Vagina (tissue), 2 donors: Measurements from ENCODE around the gene TTLL12. TPM values are rescaled to one million over a fixed set of nuclear protein-coding genes. Genes with fewer than 3 reads are reported as not detected.

Experiments
- DNase-seq, 2 donors: peaks; one replicate each; pipeline ENCODE4 v3.0.0-alpha.2; 2017; ENCODE audit errors: extremely low spot score in 2 of 2
- H3K27ac ChIP-seq: fragments of 200-600 bp; sonication (generic); one replicate; pipeline ENCODE4 v1.5.1; 2019
- H3K27me3 ChIP-seq: fragments of 200-600 bp; sonication (generic); one replicate; pipeline ENCODE4 v1.5.1; 2019
- H3K36me3 ChIP-seq, 2 donors: fragments of 200-600 bp; sonication (generic); one replicate each; pipeline ENCODE4 v1.5.1; 2017 to 2019
- H3K4me1 ChIP-seq: fragments of 200-600 bp; sonication (generic); one replicate; pipeline ENCODE4 v1.5.1; 2019
- H3K4me3 ChIP-seq, 2 donors: fragments of 200-600 bp; sonication (generic); 1 replicate in 1 of 2; 2 replicates in 1 of 2; pipeline ENCODE4 v1.5.1; 2016 to 2019
- H3K9me3 ChIP-seq: fragments of 200-600 bp; sonication (generic); one replicate; pipeline ENCODE4 v1.5.1; 2019
- CTCF ChIP-seq, 3 experiments: fragments of 450-650 bp in 2 of 3; fragments of 200-600 bp in 1 of 3; sonication (generic) in 1 of 3; IDR thresholded peaks; one replicate each; pipeline ENCODE4 v1.5.1; 2017 to 2019; ENCODE audit warnings: antibody characterized with exemption in 3 of 3, mild to moderate bottlenecking in 2 of 3, moderate library complexity in 2 of 3
- POLR2A ChIP-seq, 2 donors: fragments of 450-650 bp; IDR thresholded peaks; one replicate each; pipeline ENCODE4 v1.6.1; 2017; ENCODE audit warnings: antibody characterized with exemption in 2 of 2, mild to moderate bottlenecking in 2 of 2, moderate library complexity in 2 of 2
- POLR2AphosphoS5 ChIP-seq, 2 donors: sonication (generic); formaldehyde crosslinking; IDR thresholded peaks; one replicate each; pipeline ENCODE4 v1.9.0; 2017; ENCODE audit warnings: antibody characterized with exemption in 2 of 2, mild to moderate bottlenecking in 2 of 2, low read depth in 1 of 2; ENCODE audit not compliant: insufficient read depth in 1 of 2
- intact Hi-C: fragments of 100-400 bp; cut with DNase I; formaldehyde crosslinking; loops from one replicate; pipeline ENCODE4 v1.15.1; 2023
- total RNA-seq: library from RNA; depleted of rRNA; stranded (reverse); fragments of >200 nt; gene quantifications from one replicate; pipeline ENCODE4 v1.2.3, GENCODE V29; 2016

Gene TTLL12
- total RNA-seq, 1 donor from 2014 or later: 56.2 TPM

GRCh38 chr22:43118953-43119458, 67.9 kb downstream of the TTLL12 start:
- no peak for TF ChIP-seq POLR2AphosphoS5 (IDR thresholded peaks at IDR 0.05; ENCODE audit: insufficient read depth in 1 of 2, low read depth in 1 of 2)
- no peak for TF ChIP-seq POLR2A (IDR thresholded peaks at IDR 0.05)
- TF ChIP-seq CTCF (IDR thresholded peaks at IDR 0.05): no peak
- no peak for DNase-seq
- Histone ChIP-seq H3K27ac (no peak overlapping the region), H3K9me3 (no peaks in the 10 kb centered on the region), H3K4me1 (no peaks in the 10 kb centered on the region), H3K36me3 (no peaks in the 10 kb centered on the region), H3K27me3 (no peaks in the 10 kb centered on the region), H3K4me3 (no peak overlapping the region)
- intact Hi-C loops: no loop called here

- Histone ChIP-seq H3K4me3 (no peak overlapping the region), H3K27ac (no peak overlapping the region), H3K36me3 (no peaks in the 10 kb centered on the region), H3K27me3 (no peaks in the 10 kb centered on the region), H3K4me1 (no peaks in the 10 kb centered on the region), H3K9me3 (no peaks in the 10 kb centered on the region)
- DNase-seq: no peak
- TF ChIP-seq POLR2AphosphoS5 (IDR thresholded peaks at IDR 0.05; ENCODE audit: insufficient read depth in 1 of 2, low read depth in 1 of 2) (no peak), POLR2A (IDR thresholded peaks at IDR 0.05) (no peak), CTCF (IDR thresholded peaks at IDR 0.05) (no peak)
- intact Hi-C loops: no loop called here
Observed at GRCh38 chr22:43118024-43118849, 68.7 kb downstream of the TTLL12 start.

- no peaks in the 10 kb centered on the region for H3K27me3 ChIP-seq
- TF ChIP-seq CTCF (IDR thresholded peaks at IDR 0.05) (no peak), POLR2A (IDR thresholded peaks at IDR 0.05) (no peak), POLR2AphosphoS5 (IDR thresholded peaks at IDR 0.05; ENCODE audit: insufficient read depth in 1 of 2, low read depth in 1 of 2) (no peak)
- no peaks in the 10 kb centered on the region for H3K9me3 ChIP-seq
- no peak for DNase-seq
- no peak overlapping the region for H3K27ac ChIP-seq
- intact Hi-C loops: no loop called here
- peaks cover 2% of the 10 kb centered on the region for H3K4me1 ChIP-seq
- H3K36me3 ChIP-seq: no peaks in the 10 kb centered on the region
- H3K4me3 ChIP-seq: no peak overlapping the region
Observed at GRCh38 chr22:43116932-43117331, 70.0 kb downstream of the TTLL12 start.

Other genes starting within 250 kb of the TTLL12 start
- 46.2 TPM for gene PACSIN2, start 172.0 kb downstream of the TTLL12 start, total RNA-seq
- gene TTLL1, start 97.7 kb downstream of the TTLL12 start, total RNA-seq: 5.9 TPM
- not detected for gene BIK, start 76.4 kb downstream of the TTLL12 start, total RNA-seq
- gene MCAT, start 43.7 kb downstream of the TTLL12 start, total RNA-seq: 22.8 TPM
- 524 TPM for gene TSPO, start 35.6 kb downstream of the TTLL12 start, total RNA-seq
- gene SCUBE1, start 156.2 kb upstream of the TTLL12 start, total RNA-seq: 6.9 TPM
- gene MPPED1, start 224.9 kb upstream of the TTLL12 start, total RNA-seq: 0.49 TPM